Parathyroid adenoma (tissue), 2 donors: ENCODE data around the gene MRPL54.

Source experiments
- H2AFZ ChIP-seq: fragments of 300-600 bp; sonication (generic); one replicate; pipeline ENCODE4 v1.7.0; 2017; ENCODE audit warnings: antibody characterized with exemption, mild to moderate bottlenecking
- H3K27ac ChIP-seq: fragments of 300-600 bp; sonication (generic); one replicate; pipeline ENCODE4 v1.7.0; 2017
- H3K27me3 ChIP-seq: fragments of 300-600 bp; sonication (generic); one replicate; pipeline ENCODE4 v1.7.0; 2017; ENCODE audit warnings: low read length; ENCODE audit not compliant: control insufficient read depth, insufficient read depth
- H3K36me3 ChIP-seq: fragments of 300-600 bp; sonication (generic); one replicate; pipeline ENCODE4 v1.7.0; 2017; ENCODE audit warnings: low read length; ENCODE audit not compliant: control insufficient read depth, insufficient read depth
- H3K4me1 ChIP-seq: fragments of 300-600 bp; sonication (generic); one replicate; pipeline ENCODE4 v1.7.0; 2017; ENCODE audit warnings: control low read depth
- H3K4me2 ChIP-seq: fragments of 300-600 bp; sonication (generic); one replicate; pipeline ENCODE4 v1.7.0; 2017; ENCODE audit warnings: low read length
- H3K4me3 ChIP-seq: fragments of 300-600 bp; sonication (generic); one replicate; pipeline ENCODE4 v1.7.0; 2017; ENCODE audit warnings: low read depth, low read length
- H3K79me2 ChIP-seq: fragments of 300-600 bp; sonication (generic); one replicate; pipeline ENCODE4 v1.7.0; 2017; ENCODE audit warnings: control low read depth
- H3K9ac ChIP-seq: fragments of 300-600 bp; sonication (generic); one replicate; pipeline ENCODE4 v1.7.0; 2017; ENCODE audit warnings: mild to moderate bottlenecking
- H3K9me3 ChIP-seq: fragments of 300-600 bp; sonication (generic); one replicate; pipeline ENCODE4 v1.7.0; 2017; ENCODE audit warnings: low read length; ENCODE audit not compliant: control insufficient read depth
- CTCF ChIP-seq: fragments of 300-600 bp; sonication (generic); IDR thresholded peaks from one replicate; pipeline ENCODE4 v1.7.0; 2017; ENCODE audit warnings: antibody characterized with exemption, mild to moderate bottlenecking
- donor health status: primary hyperparathyroidism.

The MRPL54 gene

GRCh38 chr19:3721131-3721886, 41.2 kb upstream of the MRPL54 start:
- Histone ChIP-seq H3K9me3 (no peaks in the 10 kb centered on the region), H3K27ac (no peak overlapping the region), H3K4me3 (peak overlapping the region; percentile 54), H3K9ac (no peak overlapping the region), H3K4me1 (peaks cover 7% of the 10 kb centered on the region), H3K4me2 (peak overlapping the region; percentile 46), H3K27me3 (no peaks in the 10 kb centered on the region), H3K36me3 (no peaks in the 10 kb centered on the region), H3K79me2 (no peaks in the 10 kb centered on the region), H2AFZ (peak overlapping the region; percentile 79)
- peak; percentile 15 for TF ChIP-seq CTCF

GRCh38 chr19:3721887-3722442, 40.5 kb upstream of the MRPL54 start:
- H3K36me3 ChIP-seq, result no peaks in the 10 kb centered on the region
- H3K9ac ChIP-seq, result no peak overlapping the region
- H3K4me1 ChIP-seq, result peaks cover 7% of the 10 kb centered on the region
- no peaks in the 10 kb centered on the region for H3K27me3 ChIP-seq
- peak overlapping the region; percentile 54 for H3K4me3 ChIP-seq
- peak overlapping the region; percentile 79 for H2AFZ ChIP-seq
- no peak overlapping the region for H3K27ac ChIP-seq
- peak overlapping the region; percentile 46 for H3K4me2 ChIP-seq
- H3K9me3 ChIP-seq, result no peaks in the 10 kb centered on the region
- no peak for TF ChIP-seq CTCF
- H3K79me2 ChIP-seq, result no peaks in the 10 kb centered on the region

- no peak overlapping the region for H2AFZ ChIP-seq
- no peak for TF ChIP-seq CTCF
- no peak overlapping the region for H3K27ac ChIP-seq
- peak overlapping the region; percentile 54 for H3K4me3 ChIP-seq
- H3K4me2 ChIP-seq, result peak overlapping the region; percentile 46
- no peaks in the 10 kb centered on the region for H3K36me3 ChIP-seq
- H3K4me1 ChIP-seq, result peaks cover 7% of the 10 kb centered on the region
- no peaks in the 10 kb centered on the region for H3K27me3 ChIP-seq
- no peaks in the 10 kb centered on the region for H3K9me3 ChIP-seq
- H3K9ac ChIP-seq, result no peak overlapping the region
- no peaks in the 10 kb centered on the region for H3K79me2 ChIP-seq
These were observed 39.9 kb upstream of the MRPL54 start for GRCh38 chr19:3722443-3723109.

- no peak overlapping the region for H3K27ac ChIP-seq
- no peak for TF ChIP-seq CTCF
- H3K4me3 ChIP-seq, result no peak overlapping the region
- H3K9me3 ChIP-seq, result no peaks in the 10 kb centered on the region
- no peak overlapping the region for H3K9ac ChIP-seq
- H3K4me2 ChIP-seq, result no peak overlapping the region
- peaks cover 7% of the 10 kb centered on the region for H3K4me1 ChIP-seq
- H3K36me3 ChIP-seq, result no peaks in the 10 kb centered on the region
- H3K79me2 ChIP-seq, result no peaks in the 10 kb centered on the region
- H2AFZ ChIP-seq, result no peak overlapping the region
- no peaks in the 10 kb centered on the region for H3K27me3 ChIP-seq
These were observed 39.4 kb upstream of the MRPL54 start for GRCh38 chr19:3723110-3723488.
